Bronchial epithelial cell (primary cell): Measurements from ENCODE around the gene NPY4R2. TPM values are rescaled to one million over a fixed set of nuclear protein-coding genes. Genes with fewer than 3 reads are reported as not detected.
"Not testable (repeated sequence)": the region's sequence is repeated elsewhere in the genome, so short reads cannot be mapped to it uniquely, and the experiment has no call there.

Experiments used
- DNase-seq: peaks from one replicate; pipeline ENCODE4 v3.0.0-alpha.2; 2010; ENCODE audit warnings: low read depth
- FAIRE-seq: peaks from 2 replicates; lab custom pipeline; 2011; peaks lifted over from hg19 to GRCh38; lab: Jason Lieb, UNC
- H3K27me3 ChIP-seq: 2 replicates; pipeline ENCODE4 v1.5.1; 2011; ENCODE audit warnings: low read length; ENCODE audit not compliant: control insufficient read depth, insufficient read depth
- H3K36me3 ChIP-seq: 2 replicates; pipeline ENCODE4 v1.5.1; 2011; ENCODE audit warnings: low read length; ENCODE audit not compliant: control insufficient read depth, insufficient read depth
- H3K4me3 ChIP-seq: 2 replicates; pipeline ENCODE4 v1.5.1; 2011; ENCODE audit warnings: mild to moderate bottlenecking, low read depth, low read length, control low read depth
- total RNA-seq: library from RNA; depleted of rRNA; stranded (reverse); fragments of >200 nt; gene quantifications from 2 replicates; pipeline ENCODE4 v1.2.1, GENCODE V29; 2014

The NPY4R2 gene
- total RNA-seq, 1 donor from 2014 or later: not detected

GRCh38 chr10:47914052-47914451 lies 4.4 kb upstream of the NPY4R2 start:
- H3K36me3 ChIP-seq, DNase-seq, FAIRE-seq: not testable (repeated sequence)

GRCh38 chr10:47915849-47916548 lies 2.5 kb upstream of the NPY4R2 start:
- not testable (repeated sequence) for DNase-seq, H3K27me3 ChIP-seq, H3K4me3 ChIP-seq, H3K36me3 ChIP-seq, FAIRE-seq

More at GRCh38 chr10:47914052-47914451, 4.4 kb upstream of the NPY4R2 start:
- H3K27me3 ChIP-seq, H3K4me3 ChIP-seq: not testable (repeated sequence)

- not testable (repeated sequence) for H3K27me3 ChIP-seq, H3K4me3 ChIP-seq, FAIRE-seq, H3K36me3 ChIP-seq
- peak; percentile 30 for DNase-seq
Observed at GRCh38 chr10:47920610-47921009, 2.1 kb downstream of the NPY4R2 start.

GRCh38 chr10:47922503-47922902 lies 4.0 kb downstream of the NPY4R2 start:
- not testable (repeated sequence) for H3K4me3 ChIP-seq, H3K36me3 ChIP-seq, DNase-seq, H3K27me3 ChIP-seq, FAIRE-seq

GRCh38 chr10:47924628-47925027 lies 6.2 kb downstream of the NPY4R2 start:
- H3K27me3 ChIP-seq, FAIRE-seq, H3K36me3 ChIP-seq, DNase-seq, H3K4me3 ChIP-seq: not testable (repeated sequence)

- not testable (repeated sequence) for H3K36me3 ChIP-seq, DNase-seq, FAIRE-seq, H3K27me3 ChIP-seq, H3K4me3 ChIP-seq
Observed at GRCh38 chr10:47927147-47927916, 8.9 kb downstream of the NPY4R2 start.

GRCh38 chr10:47928225-47928624 lies 9.8 kb downstream of the NPY4R2 start:
- not testable (repeated sequence) for H3K27me3 ChIP-seq, H3K4me3 ChIP-seq, FAIRE-seq, H3K36me3 ChIP-seq, DNase-seq

GRCh38 chr10:47932824-47933223 lies 14.4 kb downstream of the NPY4R2 start:
- FAIRE-seq, H3K4me3 ChIP-seq, H3K36me3 ChIP-seq, DNase-seq, H3K27me3 ChIP-seq: not testable (repeated sequence)

GRCh38 chr10:47933462-47933861 lies 15.0 kb downstream of the NPY4R2 start:
- DNase-seq, H3K27me3 ChIP-seq, H3K4me3 ChIP-seq, FAIRE-seq, H3K36me3 ChIP-seq: not testable (repeated sequence)

- H3K27me3 ChIP-seq, FAIRE-seq, DNase-seq, H3K4me3 ChIP-seq, H3K36me3 ChIP-seq: not testable (repeated sequence)
Observed at GRCh38 chr10:47936772-47937228, 18.3 kb downstream of the NPY4R2 start.

GRCh38 chr10:47937634-47938033 lies 19.2 kb downstream of the NPY4R2 start:
- DNase-seq, H3K36me3 ChIP-seq, H3K4me3 ChIP-seq, H3K27me3 ChIP-seq, FAIRE-seq: not testable (repeated sequence)

- DNase-seq, H3K27me3 ChIP-seq, FAIRE-seq, H3K4me3 ChIP-seq, H3K36me3 ChIP-seq: not testable (repeated sequence)
Observed at GRCh38 chr10:47940821-47941220, 22.4 kb downstream of the NPY4R2 start.

- FAIRE-seq, H3K27me3 ChIP-seq, DNase-seq, H3K36me3 ChIP-seq, H3K4me3 ChIP-seq: not testable (repeated sequence)
Observed at GRCh38 chr10:47941379-47941778, 22.9 kb downstream of the NPY4R2 start.

- peak; percentile 71 for DNase-seq
- H3K36me3 ChIP-seq, H3K4me3 ChIP-seq, FAIRE-seq, H3K27me3 ChIP-seq: not testable (repeated sequence)
Observed at GRCh38 chr10:47942351-47943019, 24.0 kb downstream of the NPY4R2 start.
